RWPE2 (cell line): ENCODE measurements around the gene KIF26B.

Experiments used
- ATAC-seq: fragments of 200-7000 bp; cut with Tn5 transposase; 3 replicates; pipeline ENCODE4 v1.9.1; 2021; ENCODE audit warnings: low read depth
- DNase-seq: peaks from one replicate; pipeline ENCODE4 v3.0.0-alpha.2; 2020; ENCODE audit warnings: low spot score
- H3K27ac ChIP-seq: fragments of 450-650 bp; 2 replicates; pipeline ENCODE4 v1.5.1; 2017; ENCODE audit warnings: mild to moderate bottlenecking; ENCODE audit not compliant: poor library complexity, severe bottlenecking
- H3K27me3 ChIP-seq: fragments of 250-450 bp; sonication (Bioruptor Pico); 2 replicates; pipeline ENCODE4 v1.5.1; 2021; ENCODE audit warnings: mild to moderate bottlenecking, moderate library complexity; ENCODE audit not compliant: insufficient read depth, poor library complexity, severe bottlenecking
- H3K36me3 ChIP-seq: fragments of 250-450 bp; sonication (Bioruptor Pico); 2 replicates; pipeline ENCODE4 v1.5.1; 2020; ENCODE audit warnings: low read depth, mild to moderate bottlenecking, moderate library complexity
- H3K4me1 ChIP-seq: fragments of 250-450 bp; sonication (Bioruptor Pico); 2 replicates; pipeline ENCODE4 v1.5.1; 2021; ENCODE audit warnings: mild to moderate bottlenecking, moderate library complexity; ENCODE audit not compliant: insufficient read depth, poor library complexity, severe bottlenecking
- H3K4me3 ChIP-seq: fragments of 250-450 bp; sonication (Bioruptor Pico); 2 replicates; pipeline ENCODE4 v1.5.1; 2021; ENCODE audit warnings: mild to moderate bottlenecking, moderate library complexity; ENCODE audit not compliant: severe bottlenecking
- H3K9me3 ChIP-seq: fragments of 250-450 bp; sonication (Bioruptor Pico); 2 replicates; pipeline ENCODE4 v1.5.1; 2021; ENCODE audit warnings: mild to moderate bottlenecking, moderate library complexity; ENCODE audit not compliant: severe bottlenecking
- TF ChIP-seq, protein P1 (sequence below): fragments of 450-650 bp; IDR thresholded peaks from one replicate; pipeline ENCODE4 v1.5.1; 2017; ENCODE audit warnings: mild to moderate bottlenecking, moderate library complexity; ENCODE audit not compliant: poor library complexity, severe bottlenecking

Gene KIF26B

DNA sequence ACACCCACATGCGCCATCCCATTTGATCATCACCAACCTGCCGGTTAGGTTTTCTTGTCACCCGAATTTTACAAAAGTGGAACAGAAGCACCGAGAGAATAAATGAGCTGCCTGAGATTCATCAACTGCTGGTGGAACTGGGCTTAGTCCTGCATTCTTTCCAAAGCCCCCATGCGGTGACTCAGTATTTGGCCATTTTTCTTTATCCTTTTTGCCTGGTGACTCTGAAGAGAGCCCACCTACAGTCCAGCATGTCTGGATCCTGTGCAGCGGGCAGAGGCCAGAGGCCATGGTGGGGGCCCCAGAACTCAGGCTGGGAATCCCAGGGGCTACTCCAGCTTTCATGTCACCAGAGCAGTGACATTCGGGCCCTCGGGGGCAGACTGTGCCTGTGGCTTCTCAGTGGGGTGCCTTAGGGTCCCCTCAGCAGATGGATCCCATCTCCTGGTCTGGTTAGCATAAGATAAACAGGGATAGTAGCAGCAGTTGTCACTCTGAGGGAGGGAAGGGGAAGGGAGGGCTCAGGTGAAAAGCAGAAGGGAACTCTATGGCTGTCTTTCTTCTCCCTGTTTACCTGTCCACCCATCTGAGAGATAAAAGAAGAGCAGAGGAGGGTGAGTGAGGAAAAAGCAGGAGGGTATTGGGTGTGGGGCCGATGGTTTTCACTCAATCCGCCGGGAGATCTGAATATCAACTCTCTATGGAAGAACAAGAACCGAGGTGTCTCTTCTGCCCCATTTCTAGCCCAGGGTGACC, 63.2 kb downstream of the KIF26B start:
- ATAC-seq (no peak), DNase-seq (no peak)
- H3K9me3 ChIP-seq = no peaks in the 10 kb centered on the region
- TF ChIP-seq, protein P1, sequence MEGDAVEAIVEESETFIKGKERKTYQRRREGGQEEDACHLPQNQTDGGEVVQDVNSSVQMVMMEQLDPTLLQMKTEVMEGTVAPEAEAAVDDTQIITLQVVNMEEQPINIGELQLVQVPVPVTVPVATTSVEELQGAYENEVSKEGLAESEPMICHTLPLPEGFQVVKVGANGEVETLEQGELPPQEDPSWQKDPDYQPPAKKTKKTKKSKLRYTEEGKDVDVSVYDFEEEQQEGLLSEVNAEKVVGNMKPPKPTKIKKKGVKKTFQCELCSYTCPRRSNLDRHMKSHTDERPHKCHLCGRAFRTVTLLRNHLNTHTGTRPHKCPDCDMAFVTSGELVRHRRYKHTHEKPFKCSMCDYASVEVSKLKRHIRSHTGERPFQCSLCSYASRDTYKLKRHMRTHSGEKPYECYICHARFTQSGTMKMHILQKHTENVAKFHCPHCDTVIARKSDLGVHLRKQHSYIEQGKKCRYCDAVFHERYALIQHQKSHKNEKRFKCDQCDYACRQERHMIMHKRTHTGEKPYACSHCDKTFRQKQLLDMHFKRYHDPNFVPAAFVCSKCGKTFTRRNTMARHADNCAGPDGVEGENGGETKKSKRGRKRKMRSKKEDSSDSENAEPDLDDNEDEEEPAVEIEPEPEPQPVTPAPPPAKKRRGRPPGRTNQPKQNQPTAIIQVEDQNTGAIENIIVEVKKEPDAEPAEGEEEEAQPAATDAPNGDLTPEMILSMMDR = no peak
- no peaks in the 10 kb centered on the region for H3K27me3 ChIP-seq
- H3K4me1 ChIP-seq = no peaks in the 10 kb centered on the region
- H3K36me3 ChIP-seq = no peaks in the 10 kb centered on the region
- no peak overlapping the region for H3K4me3 ChIP-seq
- H3K27ac ChIP-seq = no peak overlapping the region

DNA sequence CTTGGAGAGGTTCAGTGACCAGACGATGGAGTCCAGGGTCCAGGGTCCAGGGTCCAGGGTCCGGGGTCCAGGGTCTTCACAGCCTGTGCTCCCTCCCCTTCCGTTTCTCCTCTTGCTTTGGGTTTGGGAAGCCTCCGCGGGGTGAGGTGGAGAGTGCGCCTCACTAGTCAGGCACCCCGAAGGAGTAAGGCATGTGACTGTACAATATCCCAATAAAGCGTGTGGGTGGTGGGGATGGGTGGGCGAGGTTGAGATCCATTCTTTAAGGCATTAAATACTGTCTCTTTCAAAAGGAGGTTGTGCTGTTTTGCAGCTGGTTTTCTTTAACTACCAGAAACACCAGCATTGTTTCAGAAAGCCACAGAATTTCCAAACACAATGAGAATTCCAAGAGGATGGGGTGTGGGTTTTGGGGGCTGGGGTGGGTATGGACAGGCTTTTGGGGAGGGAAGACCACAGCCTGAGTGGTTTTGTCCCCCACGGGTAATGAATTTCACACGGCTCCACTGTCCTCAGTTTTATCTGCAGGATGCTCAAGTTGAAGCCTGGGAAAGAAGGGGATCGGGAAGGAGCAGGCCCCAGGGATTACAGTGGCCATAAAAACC, 65.7 kb downstream of the KIF26B start:
- Histone ChIP-seq H3K27me3 (no peaks in the 10 kb centered on the region), H3K4me3 (no peak overlapping the region), H3K4me1 (no peaks in the 10 kb centered on the region), H3K9me3 (no peaks in the 10 kb centered on the region), H3K27ac (no peak overlapping the region), H3K36me3 (no peaks in the 10 kb centered on the region)
- TF ChIP-seq, protein P1 = no peak
- ATAC-seq = no peak
- DNase-seq = no peak

DNA sequence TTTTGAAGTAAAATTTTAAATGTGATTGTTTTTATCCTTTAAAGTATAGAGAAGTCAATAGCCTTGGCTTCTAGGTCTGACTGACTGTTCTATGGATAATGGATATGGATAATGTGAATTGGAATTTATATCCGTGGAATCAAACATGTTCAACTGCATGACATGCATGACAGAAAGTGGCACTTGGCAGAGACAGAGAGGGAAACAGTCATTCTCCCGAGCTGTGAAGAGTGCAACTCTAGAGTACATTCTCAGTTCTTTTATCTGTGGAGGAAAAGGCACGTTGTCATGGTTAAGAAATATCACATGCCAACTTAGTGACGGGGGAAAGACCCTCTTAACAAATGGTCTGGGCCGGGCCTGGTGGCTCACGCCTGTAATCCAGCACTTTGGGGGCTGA, 67.0 kb downstream of the KIF26B start:
- DNase-seq (no peak), ATAC-seq (no peak)
- H3K27ac ChIP-seq = no peak overlapping the region
- TF ChIP-seq, protein P1 = no peak
- H3K4me3 ChIP-seq = no peak overlapping the region
- no peaks in the 10 kb centered on the region for H3K27me3 ChIP-seq
- no peaks in the 10 kb centered on the region for H3K9me3 ChIP-seq
- H3K4me1 ChIP-seq = no peaks in the 10 kb centered on the region
- no peaks in the 10 kb centered on the region for H3K36me3 ChIP-seq

DNA sequence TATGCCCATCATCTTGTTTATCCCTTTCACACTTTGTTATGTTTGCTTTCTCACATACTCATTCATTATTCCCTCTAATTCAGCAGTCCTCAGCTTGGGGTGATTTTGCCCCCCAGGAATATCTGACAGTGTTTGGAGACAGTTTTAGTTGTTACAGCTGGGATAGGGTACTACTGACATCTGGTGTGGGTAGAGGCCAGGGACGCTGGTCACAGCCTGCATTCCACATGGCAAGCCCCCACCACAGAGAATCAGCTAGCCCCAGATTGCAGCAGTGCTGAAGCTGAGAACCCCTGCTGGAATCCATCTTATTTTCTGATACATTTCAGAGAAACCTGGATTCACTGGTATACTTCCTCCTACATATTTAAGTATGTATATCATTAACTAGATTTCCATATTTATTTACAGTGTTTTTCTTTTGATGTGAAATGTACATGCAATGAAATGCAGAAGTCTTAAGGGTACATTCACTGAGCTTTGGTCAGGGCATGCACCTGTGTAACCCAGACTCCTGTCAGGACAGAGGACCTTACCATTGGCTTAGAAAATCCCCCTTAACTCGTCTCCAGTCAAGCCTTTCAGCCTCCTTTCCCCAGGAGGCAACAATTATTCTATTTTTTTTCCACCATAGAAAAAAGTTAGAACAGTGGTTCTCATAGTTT, 68.3 kb downstream of the KIF26B start:
- DNase-seq = no peak
- H3K36me3 ChIP-seq = no peaks in the 10 kb centered on the region
- TF ChIP-seq, protein P1 = no peak
- H3K4me3 ChIP-seq = no peak overlapping the region
- no peak overlapping the region for H3K27ac ChIP-seq
- H3K9me3 ChIP-seq = no peaks in the 10 kb centered on the region
- H3K4me1 ChIP-seq = no peaks in the 10 kb centered on the region
- no peak for ATAC-seq
- no peaks in the 10 kb centered on the region for H3K27me3 ChIP-seq
